ENCODE measurements around the gene UBAP1.

- TF ChIP-seq POLR2A (IDR thresholded peaks at IDR 0.05; ENCODE audit: extremely low read depth, insufficient read length) = no peak
- TF ChIP-seq CTCF (IDR thresholded peaks at IDR 0.05; ENCODE audit: low read depth, low read length) = no peak
- no peak for TF ChIP-seq MYC (IDR thresholded peaks at IDR 0.05; ENCODE audit: low read depth, low read length)
- no peak for TF ChIP-seq MAX (IDR thresholded peaks at IDR 0.05; ENCODE audit: low read depth, low read length)
These were observed 54.8 kb downstream of the UBAP1 start for GRCh38 chr9:34233672-34234071.
